ENCODE measurements around the gene HADHB. TPM values are rescaled to one million over a fixed set of nuclear protein-coding genes. Genes with fewer than 3 reads are reported as not detected.

The HADHB gene
- total RNA-seq, 1 experiment from 2014 or later, result 41.3 TPM

- Histone ChIP-seq H3K9me3 (ENCODE audit: control insufficient read depth, low read depth, low read length) (no peaks in the 10 kb centered on the region), H3K79me2 (ENCODE audit: insufficient read depth, low read length) (no peaks in the 10 kb centered on the region), H4K20me1 (ENCODE audit: control insufficient read depth, insufficient read depth, insufficient read length) (no peaks in the 10 kb centered on the region), H4K5ac (ENCODE audit: insufficient read length, low read depth, low read length) (no peak overlapping the region), H3K9ac (ENCODE audit: extremely low read depth, insufficient read length, low read length) (no peak overlapping the region), H2AFZ (ENCODE audit: low read length) (no peak overlapping the region), H4K8ac (replicated peaks; ENCODE audit: insufficient read length, low read depth, low read length) (no peak overlapping the region), H3K56ac (ENCODE audit: insufficient read length, low read depth, low read length) (no peak overlapping the region), H3K14ac (ENCODE audit: insufficient read depth, low read length) (no peak overlapping the region), H3K4me2 (ENCODE audit: insufficient read depth, insufficient read length, low read length) (no peak overlapping the region), H2BK20ac (ENCODE audit: low read depth, low read length, poor library complexity, severe bottlenecking) (no peak overlapping the region), H3K79me1 (ENCODE audit: insufficient read depth, low read depth, low read length, poor library complexity, severe bottlenecking) (no peaks in the 10 kb centered on the region), H3K23me2 (ENCODE audit: insufficient read length, low read depth, low read length, poor library complexity, severe bottlenecking) (no peaks in the 10 kb centered on the region), H3T11ph (ENCODE audit: low read length) (no peak overlapping the region), H2BK12ac (ENCODE audit: insufficient read length, low read depth, low read length) (no peak overlapping the region), H3K27me3 (ENCODE audit: insufficient read depth, low read length) (no peaks in the 10 kb centered on the region), H2BK5ac (ENCODE audit: insufficient read length, low read length) (no peak overlapping the region), H2BK120ac (ENCODE audit: low read depth, low read length, poor library complexity, severe bottlenecking) (no peak overlapping the region), H3K4me1 (ENCODE audit: insufficient read depth, low read length) (no peaks in the 10 kb centered on the region), H3K23ac (ENCODE audit: insufficient read length, low read depth, low read length) (no peak overlapping the region), H2BK15ac (ENCODE audit: low read depth, low read length) (no peak overlapping the region), H3K18ac (ENCODE audit: insufficient read length, low read depth, low read length) (no peak overlapping the region), H3K27ac (ENCODE audit: insufficient read length, low read depth, low read length) (no peak overlapping the region), H3K4ac (ENCODE audit: low read depth, low read length) (no peak overlapping the region), H2AK5ac (ENCODE audit: insufficient read length, low read length) (no peak overlapping the region), H4K91ac (ENCODE audit: insufficient read length, low read depth, low read length) (no peak overlapping the region)
- H3K27me3 Mint-ChIP-seq (ENCODE audit: low read depth), result no peaks in the 10 kb centered on the region
- H3K4me1 Mint-ChIP-seq, result no peaks in the 10 kb centered on the region
- H3K36me3 Mint-ChIP-seq (ENCODE audit: insufficient read depth in 1 of 3, low read depth in 3 of 3), result peaks cover 2 to 14% (median 8%) of the 10 kb centered on the region in 3 experiments; a peak in 5 of 7 replicates
- no peak for DNase-seq
- TF ChIP-seq CTCF (conservative IDR thresholded peaks at IDR 0.05), result no peak
- H3K27ac Mint-ChIP-seq, result no peak overlapping the region
- no CpG with 5 or more reads among the region's 5 CpGs for WGBS (ENCODE audit: extremely low coverage, insufficient read length, low lambda C conversion rate)
- no peak overlapping the region for H3K4me3 Mint-ChIP-seq
- H3K9me3 Mint-ChIP-seq, result no peaks in the 10 kb centered on the region
Measured at GRCh38 chr2:26274058-26274613, 29.4 kb downstream of the HADHB start.

Measured in H9 (cell line).